Measurements from ENCODE around the gene ZNF414.

The ZNF414 gene

GRCh38 chr19:8489561-8490394, 24.2 kb downstream of the ZNF414 start:
- peak; percentile 52 for DNase-seq

GRCh38 chr19:8488365-8488764, 25.6 kb downstream of the ZNF414 start:
- no peak for DNase-seq

- no peak for DNase-seq
These were observed 26.7 kb downstream of the ZNF414 start for GRCh38 chr19:8487137-8487851.

GRCh38 chr19:8486661-8487136, 27.3 kb downstream of the ZNF414 start:
- no peak for DNase-seq

- no peak for DNase-seq
These were observed 28.2 kb downstream of the ZNF414 start for GRCh38 chr19:8485561-8486371.

GRCh38 chr19:8484331-8484894, 29.6 kb downstream of the ZNF414 start:
- DNase-seq = no peak

GRCh38 chr19:8483165-8483564, 30.8 kb downstream of the ZNF414 start:
- DNase-seq = no peak

- no peak for DNase-seq
These were observed 31.3 kb downstream of the ZNF414 start for GRCh38 chr19:8482696-8483095.

- no peak for DNase-seq
These were observed 32.4 kb downstream of the ZNF414 start for GRCh38 chr19:8481616-8482015.

- no peak for DNase-seq
These were observed 32.8 kb downstream of the ZNF414 start for GRCh38 chr19:8481201-8481600.

- no peak for DNase-seq
These were observed 35.4 kb downstream of the ZNF414 start for GRCh38 chr19:8478598-8478997.

GRCh38 chr19:8477889-8478288, 36.1 kb downstream of the ZNF414 start:
- DNase-seq = no peak

GRCh38 chr19:8476524-8476923, 37.4 kb downstream of the ZNF414 start:
- no peak for DNase-seq

- DNase-seq = no peak
These were observed 39.0 kb downstream of the ZNF414 start for GRCh38 chr19:8475005-8475404.

GRCh38 chr19:8473648-8474476, 40.1 kb downstream of the ZNF414 start:
- no peak for DNase-seq

- DNase-seq = no peak
These were observed 44.2 kb downstream of the ZNF414 start for GRCh38 chr19:8469613-8470368.

GRCh38 chr19:8468761-8469373, 45.1 kb downstream of the ZNF414 start:
- no peak for DNase-seq

- DNase-seq = no peak
These were observed 45.8 kb downstream of the ZNF414 start for GRCh38 chr19:8468124-8468523.

GRCh38 chr19:8466018-8466417, 47.9 kb downstream of the ZNF414 start:
- no peak for DNase-seq

- DNase-seq = no peak
These were observed 50.6 kb downstream of the ZNF414 start for GRCh38 chr19:8463365-8463764.

- no peak for DNase-seq
These were observed 51.4 kb downstream of the ZNF414 start for GRCh38 chr19:8462571-8462970.

All from NCI-H510A treated with DMSO at 0.1 percent for 48 hours (cell line).